HL-60 (cell line): ENCODE measurements around the gene ST6GAL1.

Experiments used
- DNase-seq, 2 experiments: peaks; one replicate each; pipeline ENCODE4 v3.0.0-alpha.2; 2010 to 2020; ENCODE audit warnings: low read depth in 1 of 2, low spot score in 1 of 2
- H3K27ac ChIP-seq: fragments of 250-450 bp; sonication (Bioruptor Pico); replicated peaks from 2 replicates; pipeline ENCODE4 v1.5.1; 2020; ENCODE audit warnings: mild to moderate bottlenecking, moderate library complexity
- H3K27me3 ChIP-seq: fragments of 250-450 bp; sonication (Bioruptor Pico); 2 replicates; pipeline ENCODE4 v1.5.1; 2021; ENCODE audit warnings: mild to moderate bottlenecking, moderate library complexity; ENCODE audit not compliant: insufficient read depth, poor library complexity, severe bottlenecking
- H3K4me3 ChIP-seq: replicated peaks from 2 replicates; pipeline ENCODE4 v1.5.1; 2011; ENCODE audit warnings: mild to moderate bottlenecking, control low read depth, low read length; ENCODE audit not compliant: insufficient read depth
- GABPA ChIP-seq: IDR thresholded peaks from 2 replicates; pipeline ENCODE4 v1.6.1; 2012; ENCODE audit warnings: low read depth
- POLR2AphosphoS5 ChIP-seq: IDR thresholded peaks from 2 replicates; pipeline ENCODE4 v1.6.1; 2012; ENCODE audit warnings: low read depth
- SPI1 ChIP-seq: IDR thresholded peaks from 2 replicates; pipeline ENCODE4 v1.6.1; 2012; ENCODE audit warnings: low read depth, mild to moderate bottlenecking, borderline replicate concordance
- TF ChIP-seq, protein P1 (sequence below): IDR thresholded peaks from 2 replicates; pipeline ENCODE4 v1.6.1; 2012; ENCODE audit warnings: low read depth; ENCODE audit not compliant: insufficient replicate concordance
- TF ChIP-seq, protein P2 (sequence below): IDR thresholded peaks from one replicate; pipeline ENCODE4 v1.5.1; 2011; ENCODE audit warnings: low read length, control low read depth, inconsistent platforms; ENCODE audit not compliant: insufficient read depth

ST6GAL1 gene

DNA sequence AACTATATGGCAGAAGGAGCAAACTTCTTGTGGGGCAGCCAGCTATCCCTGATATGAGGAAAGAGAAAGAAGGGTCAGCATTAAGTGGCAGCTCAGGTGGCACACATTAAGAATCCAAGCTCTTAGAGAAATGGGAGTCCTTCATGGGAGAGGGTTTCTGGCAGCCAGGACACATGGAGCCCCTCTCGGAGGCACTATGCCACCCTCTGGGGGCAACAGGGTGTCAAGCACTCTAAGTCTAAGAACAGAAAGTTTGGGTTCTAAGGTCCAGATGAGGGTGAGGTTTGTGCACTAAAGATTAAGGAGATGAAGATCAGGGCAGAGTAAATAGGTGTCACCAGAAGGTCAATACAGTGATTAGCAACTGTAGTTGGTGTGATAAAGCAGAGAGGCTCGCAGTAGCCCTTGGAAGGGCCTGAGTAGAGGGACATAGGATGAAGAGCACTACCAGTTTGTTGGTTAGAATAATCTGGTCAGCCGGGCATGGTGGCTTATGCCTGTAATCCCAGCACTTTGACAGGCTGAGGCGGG lies 89.3 kb downstream of the ST6GAL1 start:
- Histone ChIP-seq H3K4me3 (no peak overlapping the region), H3K27me3 (no peaks in the 10 kb centered on the region), H3K27ac (no peak overlapping the region)
- DNase-seq: no peak
- TF ChIP-seq, protein P1, sequence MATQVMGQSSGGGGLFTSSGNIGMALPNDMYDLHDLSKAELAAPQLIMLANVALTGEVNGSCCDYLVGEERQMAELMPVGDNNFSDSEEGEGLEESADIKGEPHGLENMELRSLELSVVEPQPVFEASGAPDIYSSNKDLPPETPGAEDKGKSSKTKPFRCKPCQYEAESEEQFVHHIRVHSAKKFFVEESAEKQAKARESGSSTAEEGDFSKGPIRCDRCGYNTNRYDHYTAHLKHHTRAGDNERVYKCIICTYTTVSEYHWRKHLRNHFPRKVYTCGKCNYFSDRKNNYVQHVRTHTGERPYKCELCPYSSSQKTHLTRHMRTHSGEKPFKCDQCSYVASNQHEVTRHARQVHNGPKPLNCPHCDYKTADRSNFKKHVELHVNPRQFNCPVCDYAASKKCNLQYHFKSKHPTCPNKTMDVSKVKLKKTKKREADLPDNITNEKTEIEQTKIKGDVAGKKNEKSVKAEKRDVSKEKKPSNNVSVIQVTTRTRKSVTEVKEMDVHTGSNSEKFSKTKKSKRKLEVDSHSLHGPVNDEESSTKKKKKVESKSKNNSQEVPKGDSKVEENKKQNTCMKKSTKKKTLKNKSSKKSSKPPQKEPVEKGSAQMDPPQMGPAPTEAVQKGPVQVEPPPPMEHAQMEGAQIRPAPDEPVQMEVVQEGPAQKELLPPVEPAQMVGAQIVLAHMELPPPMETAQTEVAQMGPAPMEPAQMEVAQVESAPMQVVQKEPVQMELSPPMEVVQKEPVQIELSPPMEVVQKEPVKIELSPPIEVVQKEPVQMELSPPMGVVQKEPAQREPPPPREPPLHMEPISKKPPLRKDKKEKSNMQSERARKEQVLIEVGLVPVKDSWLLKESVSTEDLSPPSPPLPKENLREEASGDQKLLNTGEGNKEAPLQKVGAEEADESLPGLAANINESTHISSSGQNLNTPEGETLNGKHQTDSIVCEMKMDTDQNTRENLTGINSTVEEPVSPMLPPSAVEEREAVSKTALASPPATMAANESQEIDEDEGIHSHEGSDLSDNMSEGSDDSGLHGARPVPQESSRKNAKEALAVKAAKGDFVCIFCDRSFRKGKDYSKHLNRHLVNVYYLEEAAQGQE: no peak
- TF ChIP-seq GABPA: no peak
- TF ChIP-seq SPI1: no peak
- TF ChIP-seq POLR2AphosphoS5: no peak
- TF ChIP-seq, protein P2, sequence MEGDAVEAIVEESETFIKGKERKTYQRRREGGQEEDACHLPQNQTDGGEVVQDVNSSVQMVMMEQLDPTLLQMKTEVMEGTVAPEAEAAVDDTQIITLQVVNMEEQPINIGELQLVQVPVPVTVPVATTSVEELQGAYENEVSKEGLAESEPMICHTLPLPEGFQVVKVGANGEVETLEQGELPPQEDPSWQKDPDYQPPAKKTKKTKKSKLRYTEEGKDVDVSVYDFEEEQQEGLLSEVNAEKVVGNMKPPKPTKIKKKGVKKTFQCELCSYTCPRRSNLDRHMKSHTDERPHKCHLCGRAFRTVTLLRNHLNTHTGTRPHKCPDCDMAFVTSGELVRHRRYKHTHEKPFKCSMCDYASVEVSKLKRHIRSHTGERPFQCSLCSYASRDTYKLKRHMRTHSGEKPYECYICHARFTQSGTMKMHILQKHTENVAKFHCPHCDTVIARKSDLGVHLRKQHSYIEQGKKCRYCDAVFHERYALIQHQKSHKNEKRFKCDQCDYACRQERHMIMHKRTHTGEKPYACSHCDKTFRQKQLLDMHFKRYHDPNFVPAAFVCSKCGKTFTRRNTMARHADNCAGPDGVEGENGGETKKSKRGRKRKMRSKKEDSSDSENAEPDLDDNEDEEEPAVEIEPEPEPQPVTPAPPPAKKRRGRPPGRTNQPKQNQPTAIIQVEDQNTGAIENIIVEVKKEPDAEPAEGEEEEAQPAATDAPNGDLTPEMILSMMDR: no peak

DNA sequence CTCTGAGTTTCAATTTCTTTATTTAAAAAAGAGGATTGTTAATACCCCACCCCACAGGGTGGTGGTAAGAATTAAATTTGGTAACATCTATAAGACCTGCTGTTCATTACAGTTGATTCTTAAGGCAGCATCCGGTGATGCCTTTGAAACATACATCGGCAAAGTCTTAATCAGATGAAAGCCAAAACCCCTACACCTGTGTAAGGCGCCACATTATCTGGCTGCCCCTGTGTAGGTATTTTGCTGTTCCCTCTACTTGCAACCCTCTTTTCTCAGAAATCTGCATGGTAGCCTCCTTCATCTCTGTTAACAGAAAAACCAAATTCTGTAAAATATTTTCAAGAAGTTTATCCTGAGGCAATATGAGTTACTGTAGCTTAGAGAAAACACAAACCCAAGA lies 90.0 kb downstream of the ST6GAL1 start:
- DNase-seq: no peak
- Histone ChIP-seq H3K27ac (no peak overlapping the region), H3K4me3 (no peak overlapping the region), H3K27me3 (no peaks in the 10 kb centered on the region)
- TF ChIP-seq, protein P2: no peak
- TF ChIP-seq SPI1 (no peak), GABPA (no peak)

DNA sequence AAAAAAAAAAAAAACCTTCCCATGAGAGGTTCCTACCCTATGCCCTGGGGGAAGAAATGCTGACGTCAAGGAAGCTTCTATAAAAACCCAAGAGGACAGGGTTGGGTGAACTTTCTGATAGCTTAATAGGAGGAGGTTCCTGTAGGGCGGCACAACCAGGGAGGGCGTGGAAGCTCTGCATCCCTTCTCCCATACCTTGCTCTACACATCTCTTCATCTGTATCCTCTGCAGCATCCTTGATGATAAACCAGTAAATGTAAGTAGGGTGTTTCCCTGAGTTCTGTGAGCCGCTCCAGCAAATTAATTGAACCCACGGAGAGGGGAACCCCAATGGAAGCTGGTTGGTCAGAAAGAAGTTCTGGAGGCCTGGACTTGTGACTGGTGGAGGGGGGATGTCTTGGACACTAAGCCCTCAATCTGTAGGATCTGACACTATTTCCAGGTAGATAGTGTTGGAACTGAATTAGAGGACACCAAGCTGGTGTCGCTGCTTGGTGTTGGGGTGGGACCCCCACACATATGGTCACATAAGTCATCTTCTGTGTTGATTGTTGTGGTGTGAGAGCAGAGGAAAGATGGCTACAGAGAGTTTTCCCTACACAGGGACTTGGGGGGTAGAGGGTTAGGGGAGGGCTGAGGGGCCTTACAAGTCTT lies 91.5 kb downstream of the ST6GAL1 start:
- TF ChIP-seq POLR2AphosphoS5 (no peak), SPI1 (no peak), GABPA (no peak)
- TF ChIP-seq, protein P2: no peak
- TF ChIP-seq, protein P1: no peak
- H3K27me3 ChIP-seq: no peaks in the 10 kb centered on the region
- DNase-seq: no peak
- H3K27ac ChIP-seq: no peak overlapping the region
- no peak overlapping the region for H3K4me3 ChIP-seq
